22Rv1 (cell line): ENCODE measurements around the gene EFHC1.

ENCODE experiments used
- ZFX ChIP-seq: fragments of 450-650 bp; IDR thresholded peaks from 2 replicates; pipeline ENCODE4 v1.6.1; 2017; ENCODE audit warnings: antibody characterized with exemption, borderline replicate concordance
- TF ChIP-seq, protein P1 (sequence below): fragments of 450-650 bp; IDR thresholded peaks from 2 replicates; pipeline ENCODE4 v1.5.1; 2017; ENCODE audit warnings: mild to moderate bottlenecking

DNA sequence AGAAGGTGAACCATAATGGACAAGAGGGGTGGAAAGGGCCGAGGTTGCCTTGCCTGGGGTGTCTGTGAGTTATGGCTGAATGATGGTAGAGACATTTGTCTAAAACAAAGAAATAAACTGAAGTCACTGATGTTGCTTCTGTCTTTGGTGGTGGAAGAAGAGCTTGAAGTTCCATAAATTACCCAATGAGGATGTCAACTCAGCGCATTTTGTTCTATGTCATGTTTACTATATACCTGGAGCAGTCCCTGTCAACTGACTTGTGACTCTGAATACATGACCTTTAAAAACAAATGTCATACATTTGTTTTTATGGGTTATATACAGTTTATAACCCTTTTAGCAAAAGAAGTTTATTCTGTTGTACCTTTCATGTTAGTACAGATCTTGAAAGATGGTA is 2.0 kb downstream of the EFHC1 start:
- TF ChIP-seq, protein P1, sequence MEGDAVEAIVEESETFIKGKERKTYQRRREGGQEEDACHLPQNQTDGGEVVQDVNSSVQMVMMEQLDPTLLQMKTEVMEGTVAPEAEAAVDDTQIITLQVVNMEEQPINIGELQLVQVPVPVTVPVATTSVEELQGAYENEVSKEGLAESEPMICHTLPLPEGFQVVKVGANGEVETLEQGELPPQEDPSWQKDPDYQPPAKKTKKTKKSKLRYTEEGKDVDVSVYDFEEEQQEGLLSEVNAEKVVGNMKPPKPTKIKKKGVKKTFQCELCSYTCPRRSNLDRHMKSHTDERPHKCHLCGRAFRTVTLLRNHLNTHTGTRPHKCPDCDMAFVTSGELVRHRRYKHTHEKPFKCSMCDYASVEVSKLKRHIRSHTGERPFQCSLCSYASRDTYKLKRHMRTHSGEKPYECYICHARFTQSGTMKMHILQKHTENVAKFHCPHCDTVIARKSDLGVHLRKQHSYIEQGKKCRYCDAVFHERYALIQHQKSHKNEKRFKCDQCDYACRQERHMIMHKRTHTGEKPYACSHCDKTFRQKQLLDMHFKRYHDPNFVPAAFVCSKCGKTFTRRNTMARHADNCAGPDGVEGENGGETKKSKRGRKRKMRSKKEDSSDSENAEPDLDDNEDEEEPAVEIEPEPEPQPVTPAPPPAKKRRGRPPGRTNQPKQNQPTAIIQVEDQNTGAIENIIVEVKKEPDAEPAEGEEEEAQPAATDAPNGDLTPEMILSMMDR: no peak
- no peak for TF ChIP-seq ZFX
